Glutamatergic neuron (in vitro differentiated cells): ENCODE measurements around the gene CRYBA4. TPM values are rescaled to one million over a fixed set of nuclear protein-coding genes. Genes with fewer than 3 reads are reported as not detected.

Source experiments
- DNase-seq: peaks from one replicate; pipeline ENCODE4 v3.0.0; 2022
- H3K27ac Mint-ChIP-seq: one replicate; pipeline ENCODE4 v1.8.0; 2020; ENCODE audit warnings: mild to moderate bottlenecking, mixed read lengths, inconsistent platforms; ENCODE audit not compliant: unreplicated experiment
- H3K27me3 Mint-ChIP-seq: one replicate; pipeline ENCODE4 v1.8.0; 2020; ENCODE audit warnings: mild to moderate bottlenecking, moderate library complexity, mixed read lengths, inconsistent platforms; ENCODE audit not compliant: unreplicated experiment
- H3K36me3 Mint-ChIP-seq: one replicate; pipeline ENCODE4 v1.8.0; 2020; ENCODE audit warnings: mild to moderate bottlenecking, mixed read lengths, inconsistent platforms; ENCODE audit not compliant: unreplicated experiment
- H3K4me1 Mint-ChIP-seq: one replicate; pipeline ENCODE4 v1.8.0; 2020; ENCODE audit warnings: mild to moderate bottlenecking, low read depth, mixed read lengths, inconsistent platforms; ENCODE audit not compliant: unreplicated experiment
- H3K4me3 Mint-ChIP-seq: one replicate; pipeline ENCODE4 v1.8.0; 2020; ENCODE audit warnings: mild to moderate bottlenecking, mixed read lengths, inconsistent platforms; ENCODE audit not compliant: unreplicated experiment
- H3K9me3 Mint-ChIP-seq: one replicate; pipeline ENCODE4 v1.8.0; 2020; ENCODE audit warnings: mild to moderate bottlenecking, moderate library complexity, mixed read lengths, inconsistent platforms; ENCODE audit not compliant: unreplicated experiment
- total RNA-seq: library from RNA; stranded (reverse); fragmentation: NEBNext Ultra II Directional; extraction: Animal tissue kit (Norgen Biotek cat#: 25700); gene quantifications from one replicate; pipeline ENCODE4 v1.2.1, GENCODE V29; 2021; ENCODE audit not compliant: unreplicated experiment
- TF ChIP-seq, protein P1 (sequence below): fragments of 200-600 bp; sonication (generic); IDR thresholded peaks from one replicate; pipeline ENCODE4 v1.5.0; 2021; ENCODE audit not compliant: partially characterized antibody, unreplicated experiment

Gene CRYBA4
- total RNA-seq, 1 donor from 2014 or later: not detected

DNA sequence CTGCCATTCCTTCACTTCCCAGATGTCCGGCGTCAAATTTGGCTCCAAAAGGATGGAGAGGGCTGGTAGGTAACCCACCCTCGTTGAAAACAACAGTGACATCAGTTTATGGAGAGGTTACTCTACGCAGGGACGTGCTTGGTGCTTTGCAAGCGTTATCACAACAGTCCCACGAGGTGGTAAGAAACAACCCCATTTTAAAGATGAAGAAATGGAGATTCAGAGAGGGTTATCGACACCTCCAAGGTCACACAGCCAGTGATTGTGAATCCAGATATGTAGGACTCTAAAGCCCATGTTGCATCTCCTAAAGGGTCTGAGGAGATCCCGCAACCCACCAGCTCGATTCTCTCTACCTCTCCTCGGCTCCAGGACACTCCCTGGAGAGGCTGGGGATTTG is 36.4 kb downstream of the CRYBA4 start:
- peak overlapping the region; percentile 100 for H3K27ac Mint-ChIP-seq
- H3K9me3 Mint-ChIP-seq: peaks cover 25% of the 10 kb centered on the region
- peaks cover 19% of the 10 kb centered on the region for H3K27me3 Mint-ChIP-seq
- TF ChIP-seq, protein P1, sequence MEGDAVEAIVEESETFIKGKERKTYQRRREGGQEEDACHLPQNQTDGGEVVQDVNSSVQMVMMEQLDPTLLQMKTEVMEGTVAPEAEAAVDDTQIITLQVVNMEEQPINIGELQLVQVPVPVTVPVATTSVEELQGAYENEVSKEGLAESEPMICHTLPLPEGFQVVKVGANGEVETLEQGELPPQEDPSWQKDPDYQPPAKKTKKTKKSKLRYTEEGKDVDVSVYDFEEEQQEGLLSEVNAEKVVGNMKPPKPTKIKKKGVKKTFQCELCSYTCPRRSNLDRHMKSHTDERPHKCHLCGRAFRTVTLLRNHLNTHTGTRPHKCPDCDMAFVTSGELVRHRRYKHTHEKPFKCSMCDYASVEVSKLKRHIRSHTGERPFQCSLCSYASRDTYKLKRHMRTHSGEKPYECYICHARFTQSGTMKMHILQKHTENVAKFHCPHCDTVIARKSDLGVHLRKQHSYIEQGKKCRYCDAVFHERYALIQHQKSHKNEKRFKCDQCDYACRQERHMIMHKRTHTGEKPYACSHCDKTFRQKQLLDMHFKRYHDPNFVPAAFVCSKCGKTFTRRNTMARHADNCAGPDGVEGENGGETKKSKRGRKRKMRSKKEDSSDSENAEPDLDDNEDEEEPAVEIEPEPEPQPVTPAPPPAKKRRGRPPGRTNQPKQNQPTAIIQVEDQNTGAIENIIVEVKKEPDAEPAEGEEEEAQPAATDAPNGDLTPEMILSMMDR: no peak
- no peak for DNase-seq
- H3K4me3 Mint-ChIP-seq: peak overlapping the region; percentile 97
- H3K36me3 Mint-ChIP-seq: no peaks in the 10 kb centered on the region
- peaks cover 20% of the 10 kb centered on the region for H3K4me1 Mint-ChIP-seq

DNA sequence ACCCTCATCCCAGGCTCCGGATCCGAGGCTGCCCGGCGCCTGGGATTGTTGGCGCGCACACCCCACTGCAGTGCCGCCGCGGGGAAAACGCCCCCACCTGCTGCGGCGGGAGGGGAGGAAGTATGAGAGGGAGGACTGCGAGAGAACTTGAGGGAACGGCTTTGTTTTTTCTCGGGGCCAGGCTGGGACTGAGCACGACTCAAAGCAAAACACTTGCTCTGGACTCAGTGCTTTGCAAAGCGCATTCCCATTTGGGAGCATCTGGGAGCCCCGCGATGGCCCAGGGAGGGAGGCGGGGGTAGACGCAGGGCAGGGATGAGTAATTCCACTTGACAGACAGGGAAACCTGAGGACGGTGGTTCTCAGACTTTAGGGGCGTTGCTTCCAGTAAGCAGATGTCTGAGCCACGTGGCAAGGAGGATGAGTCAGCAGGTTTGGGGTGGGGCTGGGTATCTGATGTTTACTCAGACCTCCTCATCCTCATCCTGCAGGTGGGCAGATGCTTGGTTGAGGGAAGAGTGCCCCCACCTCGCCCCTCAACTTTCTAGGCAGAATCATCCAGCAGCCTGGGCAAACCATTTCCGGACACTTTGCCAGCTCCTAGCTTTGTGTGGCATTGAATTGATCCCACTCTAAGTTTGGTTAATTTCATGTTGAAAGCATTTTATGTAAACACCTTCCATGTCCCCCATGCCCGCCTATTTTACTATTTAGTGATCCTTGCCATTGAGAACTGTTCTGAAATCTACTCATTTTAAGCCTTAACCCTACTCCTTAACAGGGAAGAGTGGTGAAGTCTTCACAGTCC is 37.1 kb downstream of the CRYBA4 start:
- H3K36me3 Mint-ChIP-seq: no peaks in the 10 kb centered on the region
- H3K27me3 Mint-ChIP-seq: peaks cover 19% of the 10 kb centered on the region
- TF ChIP-seq, protein P1: no peak
- peaks cover 24% of the 10 kb centered on the region for H3K4me1 Mint-ChIP-seq
- peaks cover 29% of the 10 kb centered on the region for H3K9me3 Mint-ChIP-seq
- H3K27ac Mint-ChIP-seq: peak overlapping the region; percentile 100
- peak overlapping the region; percentile 97 for H3K4me3 Mint-ChIP-seq
- peak; percentile 88 for DNase-seq

DNA sequence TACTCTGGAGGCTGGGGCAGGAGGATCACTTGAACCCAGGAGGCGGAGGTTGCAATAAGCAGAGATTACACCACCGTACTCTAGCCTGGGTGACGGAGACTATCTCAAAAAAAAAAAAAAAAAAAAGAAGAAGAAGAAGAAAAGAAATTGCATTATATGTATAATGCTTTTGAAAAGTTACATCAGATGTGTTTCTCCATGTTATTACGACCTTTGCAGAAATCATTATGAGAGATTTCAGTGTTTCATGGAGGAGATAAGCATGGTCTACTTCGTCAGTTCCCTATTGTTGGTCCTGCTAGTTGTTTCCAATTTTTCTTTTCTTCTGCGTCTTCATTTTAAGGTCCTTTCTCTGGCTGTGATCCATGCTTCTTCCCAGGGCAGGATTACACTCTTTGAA is 38.6 kb downstream of the CRYBA4 start:
- Mint-ChIP-seq H3K27me3 (peaks cover 19% of the 10 kb centered on the region), H3K4me1 (peaks cover 28% of the 10 kb centered on the region), H3K36me3 (no peaks in the 10 kb centered on the region), H3K4me3 (peak overlapping the region; percentile 88), H3K9me3 (peaks cover 29% of the 10 kb centered on the region), H3K27ac (peak overlapping the region; percentile 95)
- no peak for DNase-seq
- TF ChIP-seq, protein P1: no peak

DNA sequence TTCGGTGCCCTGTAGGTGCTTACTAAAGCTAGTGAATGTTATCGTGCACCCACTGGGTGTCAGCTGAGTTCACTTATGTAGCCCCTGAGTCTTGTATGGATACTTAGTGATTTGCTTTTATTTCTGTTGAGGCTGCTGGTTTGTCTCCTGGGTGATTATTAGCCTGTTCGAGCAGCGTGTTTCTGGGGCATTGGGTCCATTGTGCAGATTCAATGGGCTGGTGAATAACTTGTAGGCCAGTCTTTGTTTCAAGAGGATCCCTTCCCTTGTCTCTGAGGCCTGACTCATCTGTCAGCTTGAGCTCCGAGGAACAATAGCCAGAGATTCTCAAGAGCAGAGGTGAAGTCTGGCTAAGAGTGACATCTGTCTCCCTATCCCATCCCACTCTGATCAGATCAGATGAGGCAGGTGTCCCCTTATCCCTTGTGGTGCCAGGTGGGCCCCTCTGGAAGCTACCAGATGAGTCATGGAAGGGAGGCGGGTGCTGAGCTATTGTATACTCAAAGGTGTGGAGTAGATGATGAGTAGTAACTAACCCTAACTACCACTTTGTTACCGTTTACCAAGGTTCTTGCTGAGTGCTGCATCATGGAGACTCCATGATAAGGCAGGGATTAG is 39.3 kb downstream of the CRYBA4 start:
- peak overlapping the region; percentile 88 for H3K4me3 Mint-ChIP-seq
- no peaks in the 10 kb centered on the region for H3K36me3 Mint-ChIP-seq
- H3K9me3 Mint-ChIP-seq: peaks cover 29% of the 10 kb centered on the region
- H3K27me3 Mint-ChIP-seq: peaks cover 21% of the 10 kb centered on the region
- H3K4me1 Mint-ChIP-seq: peaks cover 34% of the 10 kb centered on the region
- H3K27ac Mint-ChIP-seq: peak overlapping the region; percentile 95
- DNase-seq: peak; percentile 48
- TF ChIP-seq, protein P1: no peak

DNA sequence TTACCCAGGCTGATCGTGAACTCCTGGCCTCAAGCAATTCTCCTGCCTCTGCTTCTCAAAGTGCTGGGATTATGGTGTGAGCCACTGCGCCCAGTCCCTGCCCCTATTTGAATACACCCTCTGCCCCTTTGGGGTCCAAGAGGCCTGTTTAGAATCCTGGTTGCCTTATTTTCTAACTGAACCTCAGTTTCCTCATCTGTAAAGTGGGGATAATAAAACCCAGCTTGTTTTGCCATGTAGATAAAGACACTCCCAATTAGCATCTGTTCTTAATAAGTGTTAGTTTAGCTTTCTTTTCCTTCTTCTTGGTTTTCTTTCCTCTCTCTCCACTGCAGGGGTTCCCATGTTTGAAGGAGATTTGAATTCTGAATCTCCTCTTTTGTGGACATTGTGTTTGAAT is 40.4 kb downstream of the CRYBA4 start:
- TF ChIP-seq, protein P1: no peak
- Mint-ChIP-seq H3K4me3 (peak overlapping the region; percentile 56), H3K9me3 (peaks cover 29% of the 10 kb centered on the region), H3K4me1 (peaks cover 40% of the 10 kb centered on the region), H3K27me3 (peaks cover 23% of the 10 kb centered on the region), H3K27ac (peak overlapping the region; percentile 30), H3K36me3 (no peaks in the 10 kb centered on the region)
- no peak for DNase-seq
